Activated T-helper 1 cell treated with anti-CD3 and anti-CD28 coated beads, Interleukin-2, amount 50 U/mL, for 16 hours (primary cell): Measurements from ENCODE around the gene BACH2.
A peak's percentile ranks its signal among the peaks of the same experiment; 100 is the strongest.
"Not testable (repeated sequence)": the region's sequence is repeated elsewhere in the genome, so short reads cannot be mapped to it uniquely, and the experiment has no call there.

Experiments
- DNase-seq, 2 donors: peaks; one replicate each; pipeline ENCODE4 v3.0.0-alpha.2; 2020; ENCODE audit warnings: low read depth in 1 of 2, low spot score in 1 of 2

The BACH2 gene

DNA sequence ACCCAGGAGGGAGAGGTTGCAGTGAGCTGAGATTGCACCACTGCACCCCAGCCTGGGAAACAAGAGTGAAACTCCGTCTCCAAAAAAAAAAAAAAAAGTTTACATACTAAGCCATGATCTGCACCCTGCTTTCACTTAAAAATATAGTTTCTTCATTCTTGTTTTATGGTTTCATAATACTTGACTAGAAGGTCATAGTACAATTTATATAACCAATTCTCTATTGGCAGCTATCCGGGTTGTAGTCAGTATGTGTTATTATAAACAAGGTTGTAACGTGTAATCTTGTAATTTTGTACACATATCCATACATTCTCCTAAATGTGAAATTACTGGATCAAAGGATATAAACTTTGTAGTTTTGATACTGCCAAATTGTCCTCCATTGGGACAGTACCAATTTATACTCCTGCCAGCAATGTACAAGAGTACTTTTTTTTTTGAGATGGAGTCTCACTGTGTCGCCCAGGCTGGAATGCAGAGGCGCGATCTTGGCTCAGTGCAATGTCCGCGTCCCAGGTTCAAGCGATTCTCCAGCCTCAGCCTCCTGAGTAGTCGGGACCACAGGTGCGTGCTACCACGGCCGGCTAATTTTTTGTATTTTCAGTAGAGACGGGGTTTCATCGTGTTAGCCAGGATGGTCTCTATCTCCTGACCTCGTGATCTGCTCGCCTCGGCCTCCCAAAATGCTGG, 257.5 kb downstream of the BACH2 start:
- no peak for DNase-seq

DNA sequence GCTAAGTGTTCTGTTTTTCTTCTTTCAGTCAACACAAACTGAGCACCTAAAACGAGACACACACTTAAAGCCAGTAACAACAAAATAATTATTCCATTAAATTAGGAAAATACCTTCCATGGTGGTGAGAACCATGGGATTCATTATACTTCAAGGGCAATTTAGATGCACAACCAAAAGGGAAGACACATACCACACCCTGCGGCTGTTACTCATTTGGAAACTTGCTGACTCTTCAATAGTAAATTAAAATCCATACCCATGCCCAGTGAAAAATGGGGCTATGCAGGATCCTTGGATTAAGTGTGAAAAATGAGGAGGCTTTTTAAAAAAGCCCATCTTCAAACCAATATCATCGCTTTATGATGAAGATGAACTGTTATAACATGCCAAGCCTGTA, 259.7 kb downstream of the BACH2 start:
- no peak for DNase-seq

DNA sequence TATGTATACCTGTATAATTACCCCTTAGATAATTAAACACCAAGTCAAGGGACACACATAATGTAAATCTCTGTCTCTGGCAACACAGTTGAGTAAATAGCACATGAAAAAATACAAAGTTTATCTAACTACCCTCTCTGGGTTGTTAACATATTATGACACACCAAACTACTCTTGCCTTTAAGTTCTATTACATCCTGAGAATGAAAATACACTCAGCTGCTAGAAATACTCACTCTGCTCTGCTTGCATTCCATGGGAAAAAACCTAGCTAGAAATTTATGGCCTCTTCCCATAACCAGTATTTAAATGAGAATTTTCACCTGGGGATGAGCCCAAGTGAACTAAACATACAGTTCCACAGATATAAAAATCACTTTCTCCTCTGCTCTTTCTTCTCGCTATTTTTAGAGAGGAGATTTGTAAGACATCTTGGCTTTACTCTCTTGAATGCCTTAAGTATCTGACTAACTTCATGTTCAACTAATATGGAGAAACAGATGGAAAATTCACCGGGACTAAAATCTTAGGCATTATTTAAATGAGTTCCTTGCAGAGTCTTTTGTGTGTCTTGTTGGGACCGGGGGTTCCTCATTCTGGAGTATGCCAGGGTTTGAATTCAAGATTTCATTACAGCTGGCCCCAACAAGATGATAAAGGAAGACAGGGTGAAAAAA, 261.5 kb downstream of the BACH2 start:
- DNase-seq: no peak

DNA sequence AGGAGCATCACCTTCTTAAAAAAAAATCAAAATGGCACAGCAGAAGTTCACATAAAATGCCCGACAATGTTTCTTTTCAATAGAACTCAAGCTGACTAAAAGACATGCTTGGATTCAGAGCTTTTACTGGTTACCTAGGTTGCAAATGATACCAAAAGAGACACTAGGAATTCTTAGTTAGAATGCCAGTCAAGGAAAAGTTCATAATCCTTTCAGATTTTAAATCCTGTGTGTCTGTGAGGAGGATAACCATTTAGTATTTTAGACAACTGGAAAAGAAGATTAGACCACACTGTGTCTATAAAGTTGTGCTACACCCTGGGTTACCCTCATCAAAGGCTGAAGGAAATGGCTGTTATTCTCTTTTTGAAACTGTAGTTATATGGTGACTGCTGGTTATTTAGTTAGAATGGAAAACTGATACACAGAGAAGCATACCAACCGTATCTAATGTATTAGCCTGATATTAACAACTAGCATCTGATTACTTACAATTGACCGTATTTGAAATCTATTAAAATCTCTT, 262.8 kb downstream of the BACH2 start:
- no peak for DNase-seq

DNA sequence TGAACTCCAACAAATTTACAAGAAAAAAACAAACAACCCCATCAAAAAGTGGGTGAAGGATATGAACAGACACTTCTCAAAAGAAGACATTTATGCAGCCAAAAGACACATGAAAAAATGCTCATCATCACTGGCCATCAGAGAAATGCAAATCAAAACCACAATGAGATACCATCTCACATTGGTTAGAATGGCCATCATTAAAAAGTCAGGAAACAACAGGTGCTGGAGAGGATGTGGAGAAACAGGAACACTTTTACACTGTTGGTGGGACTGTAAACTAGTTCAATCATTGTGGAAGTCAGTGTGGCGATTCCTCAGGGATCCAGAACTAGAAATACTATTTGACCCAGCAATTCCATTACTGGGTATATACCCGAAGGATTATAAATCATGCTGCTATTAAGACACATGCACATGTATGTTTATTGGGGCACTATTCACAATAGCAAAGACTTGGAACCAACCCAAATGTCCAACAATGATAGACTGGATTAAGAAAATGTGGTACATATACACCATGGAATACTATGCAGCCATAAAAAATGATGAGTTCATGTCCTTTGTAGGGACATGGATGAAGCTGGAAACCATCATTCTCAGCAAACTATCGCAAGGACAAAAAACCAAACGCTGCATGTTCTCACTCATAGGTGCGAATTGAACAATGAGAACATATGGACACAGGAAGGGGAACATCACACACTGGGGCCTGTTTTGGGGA, 264.0 kb downstream of the BACH2 start:
- not testable (repeated sequence) for DNase-seq

DNA sequence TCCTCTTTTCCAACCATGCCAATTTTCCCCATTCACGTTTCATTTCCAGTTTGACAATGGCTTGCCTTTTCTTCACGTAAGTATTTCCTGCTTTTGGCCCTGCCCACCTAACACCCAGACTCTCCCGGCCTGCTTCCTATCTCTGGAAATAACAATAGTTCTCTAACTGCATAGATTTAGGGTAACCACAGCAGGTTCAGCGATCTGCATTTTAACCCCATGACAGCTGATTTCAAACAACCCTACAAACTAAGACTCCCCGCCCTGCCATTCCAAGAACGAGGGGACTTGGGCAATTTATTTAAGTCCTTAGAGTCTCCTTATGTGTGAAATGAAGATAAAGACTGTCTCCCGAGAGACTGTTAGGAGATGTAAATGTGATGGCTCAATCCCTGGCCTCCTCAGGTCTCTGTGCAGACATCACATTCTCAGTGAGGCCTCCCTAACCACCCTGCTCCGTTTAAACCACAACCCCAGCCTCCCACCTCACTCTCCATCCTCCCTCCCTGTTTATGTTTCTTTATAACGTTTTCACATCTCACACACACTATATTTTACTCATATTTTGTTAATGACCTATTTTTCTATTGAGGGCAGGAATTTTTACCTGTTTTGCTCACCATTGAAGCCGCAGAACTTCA, 267.5 kb downstream of the BACH2 start:
- DNase-seq: no peak

DNA sequence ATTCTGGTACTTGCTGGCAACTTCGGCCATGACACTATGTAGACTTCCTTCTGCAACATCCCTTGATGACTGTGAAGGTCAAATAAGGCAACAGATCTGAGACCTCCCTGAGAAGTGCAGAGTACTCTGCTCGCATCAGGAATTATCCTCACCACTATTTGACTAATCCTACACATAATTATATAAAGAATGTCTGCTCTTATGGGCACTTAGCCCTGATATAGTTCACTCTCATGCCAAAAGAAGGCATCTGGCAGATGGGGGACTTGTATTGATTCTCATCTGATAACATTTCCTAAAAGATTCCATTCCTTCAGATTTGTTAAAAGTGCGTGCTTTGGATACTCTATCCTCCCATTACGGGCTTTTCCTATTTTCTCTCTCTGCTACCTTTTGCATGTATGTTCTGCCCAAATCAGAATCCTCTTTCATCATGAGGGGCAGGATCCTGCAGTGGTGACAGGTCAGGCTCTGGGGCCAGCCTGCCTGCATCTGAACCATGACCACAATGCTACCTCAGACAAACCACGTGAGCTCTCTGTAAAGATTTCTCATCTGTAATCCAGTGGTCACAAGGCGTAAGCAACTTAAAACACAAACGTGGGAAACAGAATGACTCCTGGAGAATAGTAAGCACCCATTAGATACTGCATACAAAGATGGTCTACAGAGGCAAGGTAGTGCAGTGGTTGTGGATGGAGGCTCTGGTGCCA, 268.4 kb downstream of the BACH2 start:
- no peak for DNase-seq

DNA sequence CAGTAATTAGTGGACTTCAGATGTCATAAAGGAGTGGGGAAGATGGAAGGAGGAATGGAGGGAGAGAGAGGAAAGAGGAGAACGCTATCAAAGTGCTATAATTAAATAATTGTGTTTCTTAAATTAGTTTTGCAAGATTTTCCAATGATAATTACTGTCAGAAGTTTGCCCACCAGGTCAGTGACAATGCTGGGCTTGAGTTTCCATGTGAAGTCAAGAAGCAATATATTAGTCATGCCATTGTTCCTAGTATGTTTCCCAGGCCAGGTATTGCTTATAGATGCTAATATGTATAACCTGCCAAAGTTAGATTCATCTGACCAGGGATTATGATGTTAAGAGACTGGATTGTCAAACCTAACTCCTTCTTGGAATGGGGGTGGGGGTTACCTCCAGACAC, 270.4 kb downstream of the BACH2 start:
- no peak for DNase-seq

DNA sequence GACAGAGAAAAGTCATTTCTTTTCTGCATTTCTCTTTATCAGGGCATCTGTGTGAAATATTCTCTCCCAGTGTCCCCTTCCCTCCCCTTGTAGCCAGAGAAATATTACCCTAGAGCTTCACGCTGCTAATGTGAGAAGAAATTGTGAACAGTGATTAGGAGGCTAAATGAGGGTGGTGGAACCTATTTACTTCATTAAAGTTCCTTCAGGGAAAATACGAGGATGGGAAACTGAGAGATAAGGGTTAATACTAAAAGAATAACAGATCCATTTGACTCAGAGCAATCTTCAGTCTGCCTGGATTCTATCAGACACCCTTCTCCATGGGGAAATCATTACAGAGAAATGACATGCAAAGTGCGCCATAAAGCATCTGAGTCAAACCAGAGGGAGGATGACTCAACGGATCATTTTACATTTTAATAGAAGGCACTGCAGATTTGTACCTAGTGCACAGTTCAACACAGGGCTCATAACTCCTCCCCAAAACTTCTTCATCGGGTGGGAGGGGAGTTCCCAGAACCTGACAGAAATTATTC, 271.1 kb downstream of the BACH2 start:
- peak in 1 of 2 donors; percentile 24 for DNase-seq

DNA sequence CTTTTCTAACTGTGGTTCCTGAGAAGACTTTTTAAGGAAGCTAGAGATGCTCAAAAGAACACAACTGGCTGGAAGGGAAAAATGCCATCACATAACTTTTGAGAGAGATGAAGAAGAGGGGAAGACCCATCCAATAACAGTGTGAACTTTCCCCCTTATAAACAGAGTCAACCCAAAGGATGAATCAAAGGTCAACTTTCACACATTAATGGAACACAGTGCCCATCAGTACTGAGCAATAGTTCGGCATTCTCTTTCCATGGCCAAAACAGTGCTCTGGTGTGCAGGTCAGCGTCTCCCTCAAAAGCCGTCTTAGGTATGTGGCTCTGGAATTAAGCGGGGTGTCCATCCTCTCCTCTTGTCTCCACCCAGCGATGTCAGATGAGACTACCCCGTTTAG, 272.0 kb downstream of the BACH2 start:
- no peak for DNase-seq

DNA sequence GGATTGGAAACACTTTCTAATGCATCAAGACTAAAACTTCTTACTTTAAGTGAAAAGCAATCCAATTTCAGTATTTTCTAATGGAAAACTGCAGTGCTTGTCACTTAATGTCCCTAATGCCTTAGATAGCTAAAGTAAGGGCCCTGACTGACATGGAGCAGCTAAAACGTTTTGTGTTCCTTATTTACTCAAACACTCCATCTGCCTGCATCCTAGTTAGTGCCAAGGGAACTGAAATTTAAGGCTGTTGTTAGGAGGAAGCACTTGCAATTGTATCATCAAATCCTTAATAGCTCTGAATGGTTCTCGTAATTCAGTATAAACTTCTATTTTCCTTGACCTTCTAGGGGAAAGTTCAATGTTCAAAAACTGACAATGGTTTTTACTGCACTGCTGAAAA, 274.9 kb downstream of the BACH2 start:
- DNase-seq: no peak

DNA sequence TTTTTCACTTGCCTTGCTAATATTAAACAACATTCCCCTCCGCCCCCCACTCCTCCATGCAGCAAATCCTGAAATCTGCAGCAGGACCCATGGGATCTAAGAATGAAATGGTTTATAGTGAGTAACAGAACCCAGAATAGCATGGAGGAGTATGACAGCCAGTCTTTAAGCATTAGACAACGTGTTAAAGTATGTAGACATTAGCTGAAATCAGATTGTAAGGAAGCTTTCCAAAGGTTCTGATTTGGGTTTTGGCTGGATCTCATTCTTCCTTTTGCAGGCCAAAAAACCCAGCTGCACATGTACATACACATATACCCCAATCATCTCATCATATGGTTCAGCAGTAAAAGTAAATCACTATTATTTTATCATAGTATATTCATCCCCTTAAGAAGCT, 275.9 kb downstream of the BACH2 start:
- DNase-seq: no peak

DNA sequence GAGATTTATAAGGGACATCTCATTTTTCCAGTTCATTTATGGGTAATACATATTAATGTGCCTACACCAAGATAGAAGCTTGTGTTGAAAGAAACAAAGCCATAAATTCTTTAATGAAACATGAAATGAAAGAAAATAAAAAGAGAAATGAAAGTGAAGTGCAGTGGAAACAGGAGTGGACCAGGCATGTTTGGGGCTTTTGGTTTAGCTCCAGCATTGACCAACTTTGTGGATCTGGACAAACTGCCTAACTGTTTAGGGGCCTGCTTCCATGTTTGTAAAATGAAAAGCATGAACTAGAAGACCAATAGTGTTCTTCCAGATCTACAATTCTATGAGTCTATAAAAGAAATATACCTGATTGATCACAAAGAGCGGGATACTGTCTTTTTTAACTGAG, 277.4 kb downstream of the BACH2 start:
- DNase-seq: no peak

DNA sequence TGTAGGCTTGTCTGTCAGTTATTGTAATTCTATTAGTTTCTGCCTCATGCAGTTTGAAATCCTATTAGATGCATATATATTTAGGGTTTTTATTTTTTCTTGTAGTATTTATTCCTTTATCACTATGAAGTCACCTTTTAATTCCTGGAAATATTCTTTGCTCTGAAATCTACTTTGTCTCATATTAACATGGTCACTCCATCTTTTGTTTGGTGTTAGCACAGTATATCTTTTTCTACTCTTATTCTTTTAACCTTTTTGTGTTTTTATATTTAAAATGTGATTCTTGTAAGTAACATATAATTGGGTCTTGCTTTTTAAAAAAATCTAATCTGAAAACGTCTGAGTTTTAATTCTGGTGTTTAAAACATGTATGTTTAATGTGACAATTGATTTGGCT, 280.8 kb downstream of the BACH2 start:
- no peak for DNase-seq

DNA sequence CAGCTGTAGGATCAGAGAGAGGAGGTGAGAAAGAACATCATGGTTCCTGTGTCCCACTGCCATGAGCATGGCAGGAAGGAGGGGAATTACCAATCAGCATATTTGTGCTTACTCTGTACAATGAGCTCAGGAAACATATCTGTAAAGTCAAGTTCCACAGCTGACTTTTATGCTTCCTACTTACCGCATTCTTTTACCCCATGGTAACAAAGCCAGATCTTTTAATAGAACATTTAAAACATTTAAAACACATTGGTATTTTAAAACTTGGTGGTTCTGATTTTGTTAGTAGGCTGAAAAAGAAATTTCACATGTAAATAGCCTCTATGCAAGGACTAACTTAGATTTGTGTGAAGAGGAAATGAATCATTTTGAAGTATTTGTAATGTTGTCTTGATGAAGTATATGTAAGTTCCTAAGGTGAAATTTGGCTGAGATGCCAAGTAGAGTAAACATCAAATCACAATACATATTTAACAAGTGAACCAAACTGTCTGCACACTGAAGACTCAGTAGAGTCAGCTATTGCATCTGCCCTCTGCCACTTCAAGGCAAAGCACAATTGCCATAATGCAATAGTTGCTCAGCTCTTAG, 287.6 kb downstream of the BACH2 start:
- no peak for DNase-seq

DNA sequence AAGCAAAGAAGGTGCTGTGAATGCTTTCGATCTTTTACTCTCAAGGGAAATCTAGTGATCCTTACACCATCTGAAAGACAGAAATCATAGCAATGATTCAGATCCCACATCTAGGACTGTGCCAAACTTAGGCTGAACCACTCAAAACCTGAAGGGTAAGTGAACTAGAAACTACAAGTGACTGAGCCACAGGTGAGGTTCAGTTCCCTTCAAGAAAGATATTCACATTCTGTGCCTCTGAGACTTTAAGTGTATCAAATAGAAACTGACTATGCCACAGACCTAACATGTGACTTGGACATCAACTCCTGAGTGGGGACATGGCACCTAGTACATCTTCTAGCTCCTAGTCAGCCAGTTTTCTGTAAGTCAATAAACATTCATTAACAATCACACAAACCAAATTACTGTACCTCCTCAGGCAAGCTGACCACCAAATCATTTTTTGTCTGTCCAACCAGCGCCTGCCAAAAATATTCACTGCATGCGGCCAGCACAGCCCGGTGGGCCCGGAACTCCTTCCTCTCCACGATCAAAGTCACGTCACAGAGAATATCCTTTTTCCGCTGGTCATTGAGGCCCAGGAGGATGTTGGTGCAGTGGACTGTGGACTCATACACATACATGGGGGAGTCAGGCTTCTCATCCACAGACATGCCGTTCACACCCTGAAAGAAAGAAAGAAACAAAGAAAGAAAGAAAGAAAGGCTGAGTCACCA, 288.3 kb downstream of the BACH2 start:
- DNase-seq: no peak

DNA sequence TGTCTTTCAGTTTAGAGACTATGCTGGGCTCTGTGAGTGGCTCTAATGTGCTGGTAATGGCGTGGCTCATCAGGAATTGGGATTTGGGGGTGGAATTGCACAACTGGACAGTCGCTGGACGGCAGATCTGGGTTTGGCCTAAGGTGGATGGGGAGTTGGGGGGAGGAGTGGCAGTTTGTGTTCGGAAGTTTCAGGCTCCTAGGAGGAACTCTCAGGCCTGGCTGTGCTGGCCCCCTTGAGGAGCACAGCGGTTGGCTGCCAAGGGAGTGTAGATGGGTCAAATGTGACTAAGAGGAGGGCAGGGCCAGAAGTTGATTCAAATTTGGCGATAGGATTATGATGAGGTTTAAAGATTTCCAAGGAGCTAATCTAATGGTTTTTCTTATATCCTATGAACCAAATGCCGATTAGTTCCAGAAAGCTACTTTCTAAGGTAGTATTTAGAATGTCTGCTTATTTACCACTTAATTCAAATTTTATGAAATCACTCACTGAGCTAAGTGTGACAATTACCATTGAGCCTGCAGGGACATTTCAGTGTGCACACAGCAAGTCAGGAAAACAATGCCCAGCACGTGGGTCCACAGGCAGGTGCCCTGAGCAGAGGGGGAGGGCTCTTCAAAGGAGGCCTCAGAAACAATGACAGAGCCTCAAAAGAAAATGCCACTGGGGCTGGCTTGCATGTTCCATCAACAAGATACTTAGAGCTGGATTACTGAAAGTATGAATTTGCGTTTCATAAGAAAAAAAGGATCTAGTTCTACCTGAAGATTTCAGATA, 291.4 kb downstream of the BACH2 start:
- DNase-seq: no peak

DNA sequence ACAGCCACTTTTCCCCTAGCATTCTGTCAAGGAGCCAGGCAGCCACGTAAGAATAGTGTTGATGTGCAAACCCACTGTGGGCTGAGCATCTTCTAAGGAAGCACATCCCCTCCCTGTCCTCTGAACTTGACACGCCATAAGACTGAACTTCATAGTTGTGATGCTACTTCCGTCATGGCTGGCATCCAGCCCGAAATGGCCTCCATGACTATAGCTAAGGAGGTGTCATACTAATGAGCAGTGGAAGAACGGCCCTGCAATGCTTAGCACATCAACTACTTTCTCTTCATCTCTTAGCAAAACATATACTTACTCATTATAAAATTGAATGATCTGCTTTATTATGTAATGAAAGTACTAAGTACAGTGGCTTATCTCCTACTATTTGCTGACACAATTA, 292.1 kb downstream of the BACH2 start:
- no peak for DNase-seq

DNA sequence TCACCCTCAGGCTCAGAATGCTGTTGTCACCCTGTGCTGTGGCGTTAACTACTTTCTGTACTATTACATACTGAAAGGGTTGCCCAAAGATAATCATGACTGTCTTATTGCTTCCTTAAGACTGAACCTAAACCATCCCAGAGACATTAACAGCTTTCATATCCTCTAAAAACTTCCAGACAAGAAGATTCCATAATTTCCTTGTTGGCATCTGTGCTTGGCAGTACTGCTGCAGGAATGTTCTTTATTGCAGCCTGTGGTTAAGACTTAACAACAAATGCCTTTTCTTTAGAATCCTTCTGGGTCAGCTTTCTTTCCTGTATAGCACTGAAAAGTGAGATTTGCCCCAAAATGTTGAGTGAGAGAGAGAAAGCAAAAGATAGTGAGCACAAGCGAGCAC, 292.7 kb downstream of the BACH2 start:
- no peak for DNase-seq
